GM13976 (cell line): ENCODE results near the gene EMX2.

Source experiments
- DNase-seq: peaks from one replicate; pipeline ENCODE4 v3.0.0; 2012; ENCODE audit warnings: low spot score
- CTCF ChIP-seq: IDR thresholded peaks from 2 replicates; pipeline ENCODE4 v1.5.1; 2012; ENCODE audit warnings: borderline replicate concordance, mild to moderate bottlenecking; ENCODE audit not compliant: insufficient read depth; ENCODE audit errors: extremely low read depth, missing control alignments, control extremely low read depth
- in situ Hi-C: fragments of 300-500 bp; cut with MboI; formaldehyde crosslinking; loops from one replicate; pipeline ENCODE4 v1.12.0; 2022; ENCODE audit warnings: low sequenced_read_pairs, mixed read lengths, inconsistent platforms; ENCODE audit not compliant: unreplicated experiment

The EMX2 gene

GRCh38 chr10:117562896-117563737, 20.6 kb downstream of the EMX2 start:
- DNase-seq, result no peak
- in situ Hi-C loops, result no loop called here
- no peak for TF ChIP-seq CTCF

- DNase-seq, result no peak
- TF ChIP-seq CTCF, result no peak
- in situ Hi-C loops, result no loop called here
Observed at GRCh38 chr10:117563780-117564179, 21.2 kb downstream of the EMX2 start.

GRCh38 chr10:117565068-117565467, 22.5 kb downstream of the EMX2 start:
- in situ Hi-C loops, result no loop called here
- DNase-seq, result no peak
- no peak for TF ChIP-seq CTCF

- in situ Hi-C loops, result no loop called here
- no peak for DNase-seq
Observed at GRCh38 chr10:117568334-117568733, 25.8 kb downstream of the EMX2 start.

GRCh38 chr10:117569610-117570390, 27.3 kb downstream of the EMX2 start:
- no peak for DNase-seq
- no peak for TF ChIP-seq CTCF
- in situ Hi-C loops, result no loop called here

More at GRCh38 chr10:117568334-117568733, 25.8 kb downstream of the EMX2 start:
- no peak for TF ChIP-seq CTCF

GRCh38 chr10:117570880-117571279, 28.3 kb downstream of the EMX2 start:
- no peak for TF ChIP-seq CTCF
- in situ Hi-C loops, result no loop called here
- no peak for DNase-seq
